GM12874 (cell line): ENCODE measurements around the gene MARCKSL1.

Experiments used
- TF ChIP-seq, protein P1 (sequence below): IDR thresholded peaks from 2 replicates; pipeline ENCODE4 v1.5.1; 2011; ENCODE audit warnings: low read depth, mild to moderate bottlenecking, control low read depth, low read length, moderate library complexity; ENCODE audit not compliant: insufficient read depth

The MARCKSL1 gene

GRCh38 chr1:32351399-32352238, 15.6 kb upstream of the MARCKSL1 start:
- TF ChIP-seq, protein P1, sequence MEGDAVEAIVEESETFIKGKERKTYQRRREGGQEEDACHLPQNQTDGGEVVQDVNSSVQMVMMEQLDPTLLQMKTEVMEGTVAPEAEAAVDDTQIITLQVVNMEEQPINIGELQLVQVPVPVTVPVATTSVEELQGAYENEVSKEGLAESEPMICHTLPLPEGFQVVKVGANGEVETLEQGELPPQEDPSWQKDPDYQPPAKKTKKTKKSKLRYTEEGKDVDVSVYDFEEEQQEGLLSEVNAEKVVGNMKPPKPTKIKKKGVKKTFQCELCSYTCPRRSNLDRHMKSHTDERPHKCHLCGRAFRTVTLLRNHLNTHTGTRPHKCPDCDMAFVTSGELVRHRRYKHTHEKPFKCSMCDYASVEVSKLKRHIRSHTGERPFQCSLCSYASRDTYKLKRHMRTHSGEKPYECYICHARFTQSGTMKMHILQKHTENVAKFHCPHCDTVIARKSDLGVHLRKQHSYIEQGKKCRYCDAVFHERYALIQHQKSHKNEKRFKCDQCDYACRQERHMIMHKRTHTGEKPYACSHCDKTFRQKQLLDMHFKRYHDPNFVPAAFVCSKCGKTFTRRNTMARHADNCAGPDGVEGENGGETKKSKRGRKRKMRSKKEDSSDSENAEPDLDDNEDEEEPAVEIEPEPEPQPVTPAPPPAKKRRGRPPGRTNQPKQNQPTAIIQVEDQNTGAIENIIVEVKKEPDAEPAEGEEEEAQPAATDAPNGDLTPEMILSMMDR, result 0 out of 2 replicates have a peak, but pooled peaks have one; percentile 3

- TF ChIP-seq, protein P1, result peak; percentile 62
These were observed 14.9 kb upstream of the MARCKSL1 start for GRCh38 chr1:32350785-32351398.

GRCh38 chr1:32349211-32349708, 13.2 kb upstream of the MARCKSL1 start:
- TF ChIP-seq, protein P1, result no peak

GRCh38 chr1:32346532-32347157, 10.6 kb upstream of the MARCKSL1 start:
- TF ChIP-seq, protein P1, result no peak

GRCh38 chr1:32345289-32345827, 9.3 kb upstream of the MARCKSL1 start:
- TF ChIP-seq, protein P1, result no peak

GRCh38 chr1:32342704-32343103, 6.7 kb upstream of the MARCKSL1 start:
- TF ChIP-seq, protein P1, result no peak

DNA sequence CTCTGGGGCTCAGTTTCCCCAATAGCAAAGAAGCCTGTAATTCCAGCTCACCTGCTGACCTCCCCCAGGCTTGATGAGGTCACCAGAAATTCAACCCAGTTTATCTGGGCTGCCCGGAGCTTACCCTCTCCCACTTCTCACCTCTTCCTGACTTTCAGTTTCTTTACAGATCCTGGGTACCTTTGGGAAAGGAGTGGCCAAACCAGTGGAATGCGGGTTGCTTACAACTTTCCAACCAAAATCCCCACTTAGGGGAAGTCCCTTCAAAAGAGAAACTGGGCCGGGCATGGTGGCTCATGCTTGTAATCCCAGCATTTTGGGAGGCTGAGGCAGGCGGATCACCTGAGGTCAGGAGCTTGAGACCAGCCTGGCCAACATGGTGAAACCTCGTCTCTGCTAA, 5.9 kb upstream of the MARCKSL1 start:
- TF ChIP-seq, protein P1, result no peak
